Kidney (tissue), 14 donors: Measurements from ENCODE around the gene ZDHHC14. TPM values are rescaled to one million over a fixed set of nuclear protein-coding genes. Genes with fewer than 3 reads are reported as not detected.

ENCODE experiments used
- DNase-seq, 5 donors: peaks; one replicate each; pipeline ENCODE4 v3.0.0-alpha.2; 2013 to 2020
- FAIRE-seq: peaks from 2 replicates; lab custom pipeline; 2012; peaks lifted over from hg19 to GRCh38; lab: Jason Lieb, UNC
- H3K27ac ChIP-seq, 2 donors: one replicate each; pipeline ENCODE4 v1.7.0; 2013; ENCODE audit warnings: low read depth in 2 of 2, low read length in 2 of 2, inconsistent platforms in 1 of 2
- H3K27me3 ChIP-seq: one replicate; pipeline ENCODE4 v1.7.1; 2013; ENCODE audit warnings: low read length, inconsistent platforms; ENCODE audit not compliant: control insufficient read depth, insufficient read depth
- H3K36me3 ChIP-seq, 3 donors: one replicate each; pipeline versions ENCODE4 v1.7.0 to v1.7.1; 2013; ENCODE audit warnings: low read length in 3 of 3, control low read depth in 1 of 3, inconsistent platforms in 1 of 3; ENCODE audit not compliant: insufficient read depth in 3 of 3, control insufficient read depth in 2 of 3
- H3K4me1 ChIP-seq, 3 donors: one replicate each; pipeline versions ENCODE4 v1.7.0 to v1.7.1; 2013; ENCODE audit warnings: low read length in 3 of 3, inconsistent platforms in 1 of 3, low read depth in 1 of 3; ENCODE audit not compliant: control insufficient read depth in 2 of 3, insufficient read depth in 2 of 3
- H3K4me3 ChIP-seq, 3 donors: one replicate each; pipeline versions ENCODE4 v1.7.0 to v1.8.1; 2013; ENCODE audit warnings: low read length in 3 of 3, control low read depth in 1 of 3, inconsistent platforms in 1 of 3
- H3K9ac ChIP-seq, 3 donors: one replicate each; pipeline versions ENCODE4 v1.7.0 to v1.7.1; 2013; ENCODE audit warnings: low read length in 3 of 3, control low read depth in 1 of 3, inconsistent platforms in 1 of 3
- H3K9me3 ChIP-seq, 3 donors: one replicate each; pipeline versions ENCODE4 v1.7.0 to v1.7.1; 2013; ENCODE audit warnings: low read length in 3 of 3, control low read depth in 1 of 3, inconsistent platforms in 1 of 3; ENCODE audit not compliant: control insufficient read depth in 2 of 3, insufficient read depth in 1 of 3
- CTCF ChIP-seq: IDR thresholded peaks from 3 replicates; pipeline ENCODE4 v1.5.1; 2012; ENCODE audit warnings: mild to moderate bottlenecking, moderate library complexity, borderline replicate concordance; ENCODE audit not compliant: insufficient read depth; ENCODE audit errors: extremely low read depth
- intact Hi-C: fragments of 100-400 bp; cut with DNase I; formaldehyde crosslinking; loops from one replicate; pipeline ENCODE4 v1.11.1; 2022
- polyA plus RNA-seq: library from polyadenylated mRNA; stranded (reverse); fragments of 350-450 nt; fragmentation: Illumina TruSeq; extraction: RNeasy Lipid Tissue Mini Kit (QIAGEN cat#74804); gene quantifications from one replicate; pipeline ENCODE4 v1.2.3, GENCODE V29; 2014; ENCODE audit warnings: low read depth, low replicate concordance; ENCODE audit not compliant: insufficient read depth
- total RNA-seq: library from RNA; stranded (reverse); fragmentation: NEBNext Ultra II Directional; extraction: Animal tissue kit (Norgen Biotek cat#: 25700); gene quantifications from one replicate; pipeline ENCODE4 v1.2.1, GENCODE V29; 2021
- donor health status: control.
- donor health status: control.
- donor health status: control.
- donor health status: control.
- donor health status: control.
- donor health status: DM: yes; HTN: yes; CAD: no.
- donor health status: Normal renal cell carcinoma (clear cell type).

ZDHHC14 gene
- total and polyA plus RNA-seq, 2 donors from 2014 or later, result 13.5 to 26.7 TPM

GRCh38 chr6:157455731-157456523, 74.9 kb downstream of the ZDHHC14 start:
- H3K4me3 ChIP-seq, result no peak overlapping the region
- no peaks in the 10 kb centered on the region for H3K9me3 ChIP-seq
- TF ChIP-seq CTCF, result no peak
- FAIRE-seq (no peak), DNase-seq (peak in 2 of 5 donors; percentile 18 to 29)
- intact Hi-C loops, result no loop called here
- H3K9ac ChIP-seq, result no peak overlapping the region
- peaks cover 0 to 10% (median 3%) of the 10 kb centered on the region in 3 donors for H3K4me1 ChIP-seq
- no peaks in the 10 kb centered on the region for H3K27me3 ChIP-seq
- H3K36me3 ChIP-seq, result no peaks in the 10 kb centered on the region
- H3K27ac ChIP-seq, result peak overlapping the region in 1 of 2 donors; percentile 35

GRCh38 chr6:157456524-157456829, 75.5 kb downstream of the ZDHHC14 start:
- DNase-seq, result peak in 2 of 5 donors; percentile 67 to 68
- H3K9ac ChIP-seq, result no peak overlapping the region
- FAIRE-seq, result no peak
- peaks cover 0 to 16% (median 0%) of the 10 kb centered on the region in 3 donors for H3K4me1 ChIP-seq
- peak overlapping the region in 1 of 2 donors; percentile 35 for H3K27ac ChIP-seq
- no peak overlapping the region for H3K4me3 ChIP-seq
- TF ChIP-seq CTCF, result no peak
- H3K36me3 ChIP-seq, result no peaks in the 10 kb centered on the region
- H3K27me3 ChIP-seq, result no peaks in the 10 kb centered on the region
- no peaks in the 10 kb centered on the region for H3K9me3 ChIP-seq
- intact Hi-C loops, result no loop called here

- H3K4me1 ChIP-seq, result peaks cover 0 to 18% (median 8%) of the 10 kb centered on the region in 3 donors
These were observed 76.8 kb downstream of the ZDHHC14 start for GRCh38 chr6:157457787-157458186.

More at GRCh38 chr6:157457787-157458186, 76.8 kb downstream of the ZDHHC14 start:
- H3K27ac ChIP-seq, result no peak overlapping the region
- no peaks in the 10 kb centered on the region for H3K36me3 ChIP-seq
- no peaks in the 10 kb centered on the region for H3K9me3 ChIP-seq
- no peak overlapping the region for H3K4me3 ChIP-seq
- DNase-seq, result no peak
- no peaks in the 10 kb centered on the region for H3K27me3 ChIP-seq
- no peak for FAIRE-seq
- no peak overlapping the region for H3K9ac ChIP-seq
- no peak for TF ChIP-seq CTCF
- intact Hi-C loops, result no loop called here
